HG03439 (cell line): ENCODE data around the gene UST.
"Not testable (repeated sequence)": the region's sequence is repeated elsewhere in the genome, so short reads cannot be mapped to it uniquely, and the experiment has no call there.

ENCODE experiments used
- ATAC-seq: cut with Tn5 transposase; IDR thresholded peaks from one replicate; pipeline ENCODE4 v1.9.1; 2021; ENCODE audit warnings: mild to moderate bottlenecking, moderate library complexity; ENCODE audit not compliant: unreplicated experiment

The UST gene

GRCh38 chr6:148864132-148864531 is 117.3 kb downstream of the UST start:
- not testable (repeated sequence) for ATAC-seq

DNA sequence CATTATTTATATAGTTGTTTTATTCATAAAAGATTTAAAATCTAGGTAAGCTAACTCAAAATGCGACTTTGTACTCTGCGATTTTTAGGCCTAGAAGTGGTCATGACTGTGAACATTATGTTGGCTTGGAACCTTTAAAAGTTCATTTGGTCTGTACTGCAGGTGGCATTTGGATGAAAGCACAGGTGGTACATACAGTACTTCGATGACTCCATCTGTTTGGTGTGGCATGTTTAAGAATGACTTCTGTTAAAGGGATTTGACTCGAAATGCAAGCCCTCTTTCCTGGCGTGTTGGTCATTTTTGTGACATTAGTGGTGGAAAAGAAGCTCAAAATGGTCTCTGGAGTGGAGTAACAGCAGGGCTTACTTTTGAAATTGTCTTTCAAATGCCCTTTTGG is 118.1 kb downstream of the UST start:
- no peak for ATAC-seq

DNA sequence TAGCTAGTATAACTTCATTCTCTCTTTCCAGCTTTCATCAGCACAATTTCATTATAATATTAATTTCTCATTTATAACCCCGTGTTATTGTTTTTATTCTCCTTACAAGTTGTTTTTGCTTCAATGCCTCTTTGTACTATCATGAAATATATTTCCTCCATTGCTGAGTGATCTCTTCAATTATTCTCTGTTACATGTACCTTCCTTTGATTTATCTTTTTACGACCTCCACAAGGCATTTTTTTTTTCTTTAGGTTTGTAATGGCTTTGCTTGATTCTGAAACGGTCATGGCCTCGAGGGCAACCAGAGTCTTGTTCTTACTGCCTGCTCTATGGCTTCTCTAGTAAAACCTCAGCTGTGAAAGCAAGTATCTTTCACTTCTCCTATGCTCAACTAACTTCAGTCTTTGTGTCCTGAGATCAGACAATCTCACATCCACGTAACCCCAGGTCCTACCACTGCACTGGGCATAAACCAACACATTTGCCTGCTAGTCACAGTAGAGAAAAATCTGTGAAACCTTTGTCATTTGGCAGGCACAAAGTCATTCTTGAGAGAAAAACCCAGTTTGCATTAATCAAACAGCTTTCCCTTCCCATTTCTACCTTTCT is 119.9 kb downstream of the UST start:
- ATAC-seq, result peak; percentile 74

DNA sequence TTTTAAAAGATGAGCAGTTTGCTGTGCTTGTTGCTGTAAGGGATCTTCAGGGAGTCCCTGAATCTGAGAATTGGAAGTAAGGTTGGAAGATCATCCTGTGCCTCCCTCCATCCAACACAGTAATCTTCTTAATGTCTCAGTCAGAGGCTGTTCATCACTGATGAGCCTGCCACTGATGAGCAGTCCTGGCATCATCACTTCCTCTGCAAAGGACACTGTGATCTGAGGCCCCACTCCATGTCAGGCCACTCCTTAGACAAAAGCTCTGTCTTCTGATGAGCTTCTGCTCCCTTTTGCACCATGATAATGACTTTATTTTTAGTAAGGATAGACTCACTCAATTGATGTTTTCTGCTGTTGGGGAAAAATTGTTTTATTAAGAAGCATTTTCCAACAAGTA is 121.0 kb downstream of the UST start:
- ATAC-seq, result no peak

DNA sequence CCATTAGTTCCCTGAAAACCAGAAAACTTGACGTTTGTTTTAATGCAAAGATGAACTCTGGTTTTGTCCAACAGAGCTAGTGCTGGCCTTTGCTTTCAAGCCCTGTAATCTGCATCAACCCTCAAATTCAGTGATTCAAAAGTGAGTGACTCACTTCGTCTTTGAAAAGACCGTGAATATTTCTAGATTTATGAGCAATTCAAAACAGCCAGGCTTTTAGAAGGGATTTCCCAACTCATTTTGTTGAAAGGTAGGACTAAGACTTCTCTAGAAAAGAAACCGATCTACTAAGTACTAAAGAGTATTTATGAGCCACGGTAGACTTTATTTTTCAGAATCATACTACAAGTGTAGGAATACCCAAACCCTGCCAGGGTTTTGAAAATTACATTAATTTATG is 121.5 kb downstream of the UST start:
- ATAC-seq, result no peak

GRCh38 chr6:148868901-148869300 is 122.1 kb downstream of the UST start:
- ATAC-seq, result no peak

DNA sequence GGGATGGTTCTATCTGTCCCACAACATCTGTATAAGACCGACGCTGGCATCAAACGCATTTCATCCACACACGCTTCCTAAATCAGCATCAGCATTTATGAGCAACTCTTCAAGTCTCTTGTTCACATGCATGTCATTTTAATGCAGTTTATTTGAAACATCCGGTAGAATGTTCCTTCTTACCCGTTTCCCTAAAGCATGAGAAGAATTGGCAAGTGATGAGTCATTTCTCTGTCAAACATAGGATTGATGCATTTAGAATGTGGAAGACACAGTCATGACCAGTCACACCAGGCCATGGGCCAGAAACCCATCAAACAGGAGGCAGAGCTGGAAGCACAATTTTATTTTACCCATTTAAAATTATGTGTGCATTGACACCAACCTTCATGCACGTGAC is 122.8 kb downstream of the UST start:
- ATAC-seq, result no peak

- no peak for ATAC-seq
Observed at GRCh38 chr6:148873154-148873553, 126.3 kb downstream of the UST start.

GRCh38 chr6:148873868-148874267 is 127.0 kb downstream of the UST start:
- ATAC-seq, result no peak

DNA sequence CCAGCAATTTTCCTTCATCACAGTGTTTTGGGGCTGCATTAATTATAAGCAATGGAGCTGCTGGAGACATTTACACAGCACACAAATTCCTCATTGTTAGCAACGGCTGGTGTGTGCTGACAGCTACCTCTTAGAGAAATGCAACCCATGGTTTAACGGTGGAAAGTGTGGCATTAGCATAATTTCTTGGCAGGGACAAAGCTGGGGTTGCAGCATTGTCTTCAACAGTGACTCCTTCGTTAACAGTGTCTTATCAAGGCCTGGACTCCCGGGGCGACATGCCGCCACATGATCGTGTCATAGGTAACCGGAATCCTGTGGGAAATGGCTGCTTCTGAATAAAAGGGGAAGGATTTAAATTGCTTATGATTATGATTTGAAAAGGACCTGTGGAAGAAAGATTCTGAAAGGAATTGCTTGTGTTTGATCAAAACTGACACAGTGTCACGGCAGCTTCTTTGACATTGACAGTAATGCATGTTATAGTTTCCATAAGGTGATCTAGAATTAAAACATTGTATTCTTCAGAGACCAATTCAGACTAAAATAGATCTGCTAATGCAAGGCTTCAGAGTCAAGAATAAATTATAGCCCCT is 128.0 kb downstream of the UST start:
- ATAC-seq, result no peak

DNA sequence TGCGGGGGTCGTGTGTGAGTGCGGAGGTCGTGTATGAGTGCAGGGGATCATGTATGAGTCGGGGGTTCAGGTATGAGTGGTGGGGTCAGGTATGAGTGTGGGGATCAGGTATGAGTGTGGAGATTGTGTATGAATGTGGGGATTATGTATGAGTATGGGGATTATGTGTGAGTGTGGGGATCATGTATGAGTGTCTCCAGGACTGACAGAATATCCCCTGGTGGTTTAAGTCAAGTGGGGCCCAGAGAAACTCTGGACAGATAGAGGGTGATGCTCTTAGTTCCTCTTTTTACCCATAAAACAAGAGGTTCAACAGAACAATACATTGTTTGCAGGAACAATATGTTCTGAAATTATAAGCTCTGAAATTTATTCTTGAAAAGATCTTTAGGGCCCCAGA is 131.9 kb downstream of the UST start:
- ATAC-seq, result no peak

- not testable (repeated sequence) for ATAC-seq
Observed at GRCh38 chr6:148880742-148881141, 133.9 kb downstream of the UST start.

GRCh38 chr6:148881593-148882311 is 134.9 kb downstream of the UST start:
- ATAC-seq, result no peak

- no peak for ATAC-seq
Observed at GRCh38 chr6:148883270-148883669, 136.4 kb downstream of the UST start.

DNA sequence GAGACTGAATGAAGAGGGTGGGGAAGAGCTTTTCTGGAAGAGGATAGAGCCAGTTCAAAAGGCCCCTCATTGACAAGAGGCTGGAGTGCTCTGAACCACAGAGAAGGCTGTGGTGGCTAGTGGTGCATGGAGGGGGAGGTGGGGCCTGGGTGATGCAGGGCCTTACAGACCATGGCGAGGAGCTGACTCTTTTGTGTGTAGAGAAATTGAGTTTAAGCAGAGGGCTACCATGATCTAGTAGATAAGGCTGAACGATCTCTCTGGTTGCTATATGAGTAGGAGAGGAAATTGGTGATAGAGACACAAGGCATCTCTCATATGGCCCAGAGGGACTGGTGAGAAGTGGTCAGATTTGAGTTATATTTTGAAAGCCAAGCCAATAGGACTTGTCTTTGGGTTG is 137.6 kb downstream of the UST start:
- ATAC-seq, result no peak

- ATAC-seq, result no peak
Observed at GRCh38 chr6:148885136-148885865, 138.5 kb downstream of the UST start.

GRCh38 chr6:148885925-148886845 is 139.4 kb downstream of the UST start:
- no peak for ATAC-seq

GRCh38 chr6:148887181-148887580 is 140.4 kb downstream of the UST start:
- no peak for ATAC-seq

DNA sequence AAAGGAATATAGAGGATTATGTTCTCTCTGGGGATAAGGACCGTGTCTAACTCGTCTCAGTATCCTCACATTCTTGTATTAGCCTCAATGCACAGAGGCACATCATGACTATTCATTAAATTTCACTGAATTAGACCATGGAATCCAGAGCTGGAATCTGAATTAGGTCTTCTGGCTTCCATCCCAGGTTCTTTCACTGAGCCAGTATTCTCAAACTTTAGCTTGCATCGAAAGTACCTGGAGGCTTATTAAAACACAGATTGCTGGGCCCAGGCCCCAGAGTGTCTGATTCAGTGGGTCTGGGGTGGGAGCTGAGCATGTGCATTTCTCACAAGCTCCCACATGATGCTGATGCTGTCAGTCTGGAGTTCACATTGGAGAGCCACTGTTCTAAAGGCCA is 142.0 kb downstream of the UST start:
- ATAC-seq, result no peak

DNA sequence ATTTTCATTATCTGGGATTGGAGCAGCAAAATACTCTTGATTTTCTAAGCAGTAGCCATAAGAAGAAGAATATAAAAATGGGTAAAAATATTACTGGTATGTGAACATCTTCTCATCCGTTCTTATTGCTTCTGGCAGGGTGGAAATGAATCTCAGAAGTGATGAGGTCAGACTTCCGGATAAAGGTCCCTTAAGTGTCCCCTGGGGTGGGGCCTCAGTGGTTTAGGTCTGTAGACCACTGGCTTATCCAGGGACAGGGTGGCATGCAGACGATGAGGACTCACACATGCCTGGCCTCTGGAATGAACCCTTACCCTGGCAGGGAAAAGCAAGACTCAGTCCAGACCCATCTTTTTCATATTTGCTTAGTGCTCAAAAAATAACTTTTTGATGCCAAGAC is 143.3 kb downstream of the UST start:
- no peak for ATAC-seq
